GM18498 (cell line): Measurements from ENCODE around the gene SF1.

ENCODE experiments used
- ATAC-seq: cut with Tn5 transposase; IDR thresholded peaks from one replicate; pipeline ENCODE4 v1.9.1; 2021; ENCODE audit warnings: mild to moderate bottlenecking, moderate library complexity; ENCODE audit not compliant: unreplicated experiment

SF1 gene

GRCh38 chr11:64801561-64802369 is 23.4 kb upstream of the SF1 start:
- ATAC-seq: no peak

GRCh38 chr11:64801158-64801464 is 22.8 kb upstream of the SF1 start:
- no peak for ATAC-seq

GRCh38 chr11:64800303-64801157 is 22.2 kb upstream of the SF1 start:
- no peak for ATAC-seq

GRCh38 chr11:64799623-64800302 is 21.4 kb upstream of the SF1 start:
- ATAC-seq: no peak

GRCh38 chr11:64799256-64799622 is 20.9 kb upstream of the SF1 start:
- ATAC-seq: no peak

GRCh38 chr11:64796757-64797541 is 18.6 kb upstream of the SF1 start:
- ATAC-seq: no peak

GRCh38 chr11:64796047-64796756 is 17.9 kb upstream of the SF1 start:
- ATAC-seq: no peak

GRCh38 chr11:64794526-64794925 is 16.2 kb upstream of the SF1 start:
- no peak for ATAC-seq

GRCh38 chr11:64793271-64794160 is 15.2 kb upstream of the SF1 start:
- ATAC-seq: no peak

GRCh38 chr11:64792482-64792881 is 14.1 kb upstream of the SF1 start:
- no peak for ATAC-seq

GRCh38 chr11:64791781-64792291 is 13.5 kb upstream of the SF1 start:
- ATAC-seq: no peak

GRCh38 chr11:64790205-64791095 is 12.1 kb upstream of the SF1 start:
- ATAC-seq: no peak

- ATAC-seq: no peak
Observed at GRCh38 chr11:64789331-64790204, 11.2 kb upstream of the SF1 start.

GRCh38 chr11:64788321-64789215 is 10.2 kb upstream of the SF1 start:
- no peak for ATAC-seq

GRCh38 chr11:64787526-64788320 is 9.4 kb upstream of the SF1 start:
- ATAC-seq: no peak
